ENCODE data around the gene CBX2. TPM values are rescaled to one million over a fixed set of nuclear protein-coding genes. Genes with fewer than 3 reads are reported as not detected.

Gene CBX2
- total RNA-seq, 2 donors from 2014 or later: 2.8 to 3.3 TPM

DNA sequence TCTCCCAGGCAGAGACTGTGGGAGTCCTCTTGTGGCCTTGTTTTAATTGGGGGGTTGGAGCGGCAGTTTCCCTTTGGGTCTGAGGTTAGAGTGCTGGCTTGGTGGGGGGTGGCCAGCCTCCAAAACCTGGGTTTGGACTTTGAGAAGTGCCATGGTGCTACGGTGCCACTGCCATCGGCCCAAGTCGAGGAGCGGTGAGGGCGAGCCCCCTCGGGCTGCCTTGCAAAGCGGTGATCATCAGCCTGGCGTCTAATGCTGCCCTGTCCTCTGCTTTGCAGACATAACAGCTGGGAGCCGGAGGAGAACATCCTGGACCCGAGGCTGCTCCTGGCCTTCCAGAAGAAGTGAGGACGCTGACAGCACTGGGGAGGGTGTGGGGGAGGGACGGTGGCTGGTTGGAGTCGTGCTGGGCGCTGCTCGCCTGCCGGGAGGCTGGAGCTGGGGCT is 1.2 kb downstream of the CBX2 start:
- DNase-seq (ENCODE audit: low spot score in 2 of 2) (no peak), ATAC-seq (no peak)
- H3K27ac Mint-ChIP-seq: no peak overlapping the region
- H3K36me3 Mint-ChIP-seq: peaks cover 5 to 6% of the 10 kb centered on the region in 2 donors
- no peaks in the 10 kb centered on the region for H3K9me3 Mint-ChIP-seq

DNA sequence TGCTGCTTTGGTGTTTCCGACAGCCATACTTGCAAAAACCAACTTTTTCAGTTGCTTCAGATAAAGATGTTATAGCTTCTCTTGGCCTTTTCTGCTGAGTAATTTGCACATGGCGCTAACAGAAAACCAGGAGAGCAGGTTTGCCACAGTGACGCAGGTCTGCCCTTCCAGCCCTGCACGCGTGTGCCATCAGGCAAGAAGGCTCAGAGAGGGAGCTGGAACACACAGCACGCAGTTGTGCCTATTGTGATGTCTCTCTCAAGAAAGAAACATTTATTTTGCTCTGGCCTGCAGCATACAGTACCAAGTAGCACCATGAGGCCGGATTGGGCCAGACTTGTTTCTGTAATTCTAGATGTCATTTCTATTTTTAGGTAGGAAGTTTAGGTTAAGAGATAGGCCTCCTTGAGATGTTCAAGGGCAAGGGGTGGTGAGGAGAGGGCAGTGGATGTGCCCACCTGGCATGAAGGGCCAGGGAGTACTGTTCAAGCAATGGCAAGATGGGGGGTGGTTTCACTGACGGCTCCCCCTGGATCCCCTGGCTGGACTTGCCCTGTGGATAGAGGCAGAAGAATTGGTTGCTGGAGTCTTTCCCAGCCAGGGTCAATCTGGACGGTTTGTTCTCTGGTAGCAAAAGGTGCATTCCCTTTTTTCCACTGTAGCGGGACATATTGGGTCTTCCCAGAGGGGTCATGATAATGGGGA is 1.9 kb downstream of the CBX2 start:
- Mint-ChIP-seq H3K36me3 (peaks cover 5 to 6% of the 10 kb centered on the region in 2 donors), H3K9me3 (no peaks in the 10 kb centered on the region)
- ATAC-seq: no peak

GRCh38 chr17:79781012-79781650 is 3.2 kb downstream of the CBX2 start:
- Mint-ChIP-seq H3K36me3 (peaks cover 5 to 6% of the 10 kb centered on the region in 2 donors), H3K9me3 (no peaks in the 10 kb centered on the region), H3K27ac (no peak overlapping the region)
- no peak for ATAC-seq
- DNase-seq (ENCODE audit: low spot score in 2 of 2): no peak

More for the DNA sequence above, 1.9 kb downstream of the CBX2 start:
- H3K27ac Mint-ChIP-seq: no peak overlapping the region
- DNase-seq (ENCODE audit: low spot score in 2 of 2): no peak

DNA sequence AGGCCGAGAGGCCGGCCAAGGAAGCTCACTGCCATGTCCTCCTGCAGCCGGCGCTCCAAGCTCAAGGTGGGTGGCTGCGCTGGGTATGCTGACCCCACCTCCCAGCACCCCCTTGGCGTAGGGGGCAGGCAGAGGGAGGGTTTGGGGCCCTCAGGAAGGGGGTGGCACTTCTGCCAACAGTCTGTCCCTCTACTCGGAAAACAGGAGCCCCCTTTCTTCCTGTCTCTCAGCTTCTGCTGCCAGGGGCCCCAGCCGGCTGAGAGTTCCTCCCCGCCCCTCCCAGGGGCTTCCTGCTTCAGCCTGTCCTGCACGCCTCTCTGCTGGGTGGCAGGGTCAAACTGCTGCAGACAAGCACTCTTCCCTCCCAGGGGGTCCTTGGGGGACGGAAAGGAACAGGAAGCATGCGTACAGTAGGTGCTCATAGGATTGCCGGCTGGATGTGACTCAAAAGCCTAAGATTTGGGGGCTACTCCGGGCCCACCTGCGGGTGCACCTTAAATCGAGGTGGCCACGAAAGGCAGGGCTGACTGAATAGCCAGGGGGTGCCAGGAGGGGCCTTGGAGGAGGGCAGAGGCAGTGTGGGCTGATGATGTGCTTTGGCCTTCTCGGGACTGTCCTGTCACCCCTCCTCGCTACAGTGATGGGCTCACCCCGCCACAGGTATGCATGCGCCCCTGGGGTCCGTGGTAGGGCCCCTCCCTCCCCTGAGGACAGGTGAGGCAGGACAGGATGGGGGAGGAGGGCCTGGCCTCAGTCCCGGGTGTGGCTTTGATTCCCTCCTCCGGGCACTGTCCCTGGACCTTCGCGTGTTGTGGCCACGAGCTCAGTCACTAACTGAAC is 4.0 kb downstream of the CBX2 start:
- no peak for ATAC-seq
- Mint-ChIP-seq H3K36me3 (peaks cover 5 to 6% of the 10 kb centered on the region in 2 donors), H3K27ac (no peak overlapping the region), H3K9me3 (no peaks in the 10 kb centered on the region)
- no peak for DNase-seq (ENCODE audit: low spot score in 2 of 2)

GRCh38 chr17:79783891-79784290 is 5.9 kb downstream of the CBX2 start:
- ATAC-seq: no peak
- Mint-ChIP-seq H3K36me3 (peaks cover 1 to 4% of the 10 kb centered on the region in 2 donors), H3K27ac (no peak overlapping the region), H3K9me3 (no peaks in the 10 kb centered on the region)
- no peak for DNase-seq (ENCODE audit: low spot score in 2 of 2)

DNA sequence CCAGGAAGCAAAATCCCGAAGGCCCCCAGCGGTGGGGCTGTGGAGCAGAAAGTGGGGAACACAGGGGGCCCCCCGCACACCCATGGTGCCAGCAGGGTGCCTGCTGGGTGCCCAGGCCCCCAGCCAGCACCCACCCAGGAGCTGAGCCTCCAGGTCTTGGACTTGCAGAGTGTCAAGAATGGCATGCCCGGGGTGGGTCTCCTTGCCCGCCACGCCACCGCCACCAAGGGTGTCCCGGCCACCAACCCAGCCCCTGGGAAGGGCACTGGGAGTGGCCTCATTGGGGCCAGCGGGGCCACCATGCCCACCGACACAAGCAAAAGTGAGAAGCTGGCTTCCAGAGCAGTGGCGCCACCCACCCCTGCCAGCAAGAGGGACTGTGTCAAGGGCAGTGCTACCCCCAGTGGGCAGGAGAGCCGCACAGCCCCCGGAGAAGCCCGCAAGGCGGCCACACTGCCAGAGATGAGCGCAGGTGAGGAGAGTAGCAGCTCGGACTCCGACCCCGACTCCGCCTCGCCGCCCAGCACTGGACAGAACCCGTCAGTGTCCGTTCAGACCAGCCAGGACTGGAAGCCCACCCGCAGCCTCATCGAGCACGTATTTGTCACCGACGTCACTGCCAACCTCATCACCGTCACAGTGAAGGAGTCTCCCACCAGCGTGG is 6.5 kb downstream of the CBX2 start:
- Mint-ChIP-seq H3K9me3 (no peaks in the 10 kb centered on the region), H3K36me3 (no peaks in the 10 kb centered on the region), H3K27ac (no peak overlapping the region)
- ATAC-seq (no peak), DNase-seq (ENCODE audit: low spot score in 2 of 2) (no peak)

DNA sequence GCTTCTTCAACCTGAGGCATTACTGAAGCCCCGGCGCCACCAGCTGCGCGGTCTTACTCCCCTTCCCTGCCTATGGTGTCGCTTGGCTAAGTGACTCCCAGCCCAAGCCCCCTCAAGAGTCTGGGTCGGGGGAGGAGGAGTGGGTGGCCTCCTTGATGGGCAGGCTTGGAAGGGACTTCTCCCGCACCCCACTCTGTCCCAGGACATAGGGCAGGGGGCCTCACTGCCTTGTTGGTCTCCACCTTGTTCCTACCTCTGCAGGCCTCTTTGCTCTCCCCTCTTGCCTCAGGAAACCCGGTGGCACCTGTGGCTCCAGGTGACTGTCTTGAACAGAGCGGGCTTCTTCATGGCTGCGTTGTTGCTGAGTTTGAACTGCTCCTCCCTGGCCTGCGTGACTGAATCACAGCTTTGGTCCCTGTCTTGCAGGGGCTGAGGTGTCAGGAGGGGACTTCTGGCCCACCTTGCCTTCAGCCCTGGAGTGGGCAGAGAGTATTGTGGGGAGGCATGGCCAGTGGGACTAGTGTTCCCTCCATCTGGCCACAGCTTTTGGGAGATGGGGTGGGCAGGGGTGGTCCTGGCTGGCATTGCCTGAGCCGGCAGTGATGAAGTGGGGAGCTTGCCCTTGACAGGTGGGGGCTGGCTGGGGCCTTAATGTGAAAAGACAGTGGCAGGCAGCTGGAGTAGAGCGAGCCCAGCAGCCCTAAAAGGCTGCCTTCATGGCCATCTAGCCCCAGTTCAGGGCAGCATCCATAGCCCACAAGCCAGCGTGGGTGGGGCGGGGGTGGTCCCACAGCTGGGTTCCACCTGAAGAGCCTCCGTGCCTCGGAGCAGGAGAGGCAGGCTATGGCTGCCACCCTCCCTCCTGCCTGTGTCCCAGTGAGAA is 7.3 kb downstream of the CBX2 start:
- no peaks in the 10 kb centered on the region for H3K9me3 Mint-ChIP-seq
- no peak for ATAC-seq
- no peak overlapping the region for H3K27ac Mint-ChIP-seq
- no peak for DNase-seq (ENCODE audit: low spot score in 2 of 2)
- H3K36me3 Mint-ChIP-seq: no peaks in the 10 kb centered on the region

GRCh38 chr17:79785900-79786810 is 8.2 kb downstream of the CBX2 start:
- DNase-seq (ENCODE audit: low spot score in 2 of 2): no peak
- H3K9me3 Mint-ChIP-seq: no peaks in the 10 kb centered on the region
- no peak overlapping the region for H3K27ac Mint-ChIP-seq
- ATAC-seq: no peak
- H3K36me3 Mint-ChIP-seq: no peaks in the 10 kb centered on the region

GRCh38 chr17:79786930-79787643 is 9.1 kb downstream of the CBX2 start:
- no peak overlapping the region for H3K27ac Mint-ChIP-seq
- ATAC-seq: no peak
- no peaks in the 10 kb centered on the region for H3K36me3 Mint-ChIP-seq
- H3K9me3 Mint-ChIP-seq: no peaks in the 10 kb centered on the region
- DNase-seq (ENCODE audit: low spot score in 2 of 2): no peak

GRCh38 chr17:79788455-79788854 is 10.5 kb downstream of the CBX2 start:
- no peak overlapping the region for H3K27ac Mint-ChIP-seq
- no peaks in the 10 kb centered on the region for H3K9me3 Mint-ChIP-seq
- H3K36me3 Mint-ChIP-seq: no peaks in the 10 kb centered on the region
- ATAC-seq (no peak), DNase-seq (ENCODE audit: low spot score in 2 of 2) (no peak)

DNA sequence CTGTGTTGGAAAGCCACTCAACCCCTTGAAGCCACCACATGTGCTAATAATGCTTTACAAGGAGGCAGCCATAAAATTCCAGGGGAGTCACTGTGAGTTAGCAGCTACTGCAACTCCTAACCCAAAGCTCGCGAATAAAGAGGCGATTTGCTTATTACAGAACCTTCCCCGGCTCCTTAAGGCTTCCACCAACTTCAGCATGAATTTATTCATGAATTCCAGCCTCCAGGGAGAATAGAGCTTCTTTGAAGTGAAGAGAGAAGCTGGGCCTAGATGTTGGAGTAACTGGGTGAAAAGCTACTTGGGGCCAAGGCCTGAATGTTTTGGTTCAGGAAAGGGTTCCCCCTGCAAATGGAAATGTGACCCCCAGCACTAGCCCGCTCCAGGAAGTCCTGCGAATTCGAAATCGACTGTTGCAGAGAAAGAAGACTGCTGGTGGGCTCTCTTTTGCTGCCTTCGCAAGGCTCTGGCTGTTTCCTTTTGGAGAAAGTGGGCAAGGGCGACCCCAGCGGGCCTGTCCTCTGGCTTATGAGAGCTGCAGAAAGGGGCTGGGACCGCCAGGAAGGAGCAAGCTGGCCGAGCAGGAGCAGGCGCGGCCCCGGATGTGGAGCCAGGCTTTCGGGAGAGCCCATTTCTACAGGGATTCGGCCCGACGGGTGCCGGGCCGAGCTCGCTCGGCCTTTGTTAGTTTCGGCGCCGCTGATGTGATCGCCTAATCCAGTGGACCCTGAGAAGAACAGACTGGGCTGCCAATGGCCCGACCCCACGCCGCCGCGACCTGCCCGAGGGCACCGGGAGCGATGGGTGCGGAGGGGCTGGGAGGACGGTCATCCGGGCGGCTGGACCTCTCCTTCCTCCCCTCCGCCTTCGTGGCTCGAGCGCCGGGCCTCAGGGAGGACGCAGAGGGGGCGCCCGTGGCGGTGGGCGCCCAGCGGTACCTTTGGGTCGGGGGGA is 11.3 kb downstream of the CBX2 start:
- ATAC-seq: peak in 1 of 2 donors; percentile 8
- Mint-ChIP-seq H3K36me3 (no peaks in the 10 kb centered on the region), H3K27ac (no peak overlapping the region), H3K9me3 (no peaks in the 10 kb centered on the region)
- DNase-seq (ENCODE audit: low spot score in 2 of 2): no peak

DNA sequence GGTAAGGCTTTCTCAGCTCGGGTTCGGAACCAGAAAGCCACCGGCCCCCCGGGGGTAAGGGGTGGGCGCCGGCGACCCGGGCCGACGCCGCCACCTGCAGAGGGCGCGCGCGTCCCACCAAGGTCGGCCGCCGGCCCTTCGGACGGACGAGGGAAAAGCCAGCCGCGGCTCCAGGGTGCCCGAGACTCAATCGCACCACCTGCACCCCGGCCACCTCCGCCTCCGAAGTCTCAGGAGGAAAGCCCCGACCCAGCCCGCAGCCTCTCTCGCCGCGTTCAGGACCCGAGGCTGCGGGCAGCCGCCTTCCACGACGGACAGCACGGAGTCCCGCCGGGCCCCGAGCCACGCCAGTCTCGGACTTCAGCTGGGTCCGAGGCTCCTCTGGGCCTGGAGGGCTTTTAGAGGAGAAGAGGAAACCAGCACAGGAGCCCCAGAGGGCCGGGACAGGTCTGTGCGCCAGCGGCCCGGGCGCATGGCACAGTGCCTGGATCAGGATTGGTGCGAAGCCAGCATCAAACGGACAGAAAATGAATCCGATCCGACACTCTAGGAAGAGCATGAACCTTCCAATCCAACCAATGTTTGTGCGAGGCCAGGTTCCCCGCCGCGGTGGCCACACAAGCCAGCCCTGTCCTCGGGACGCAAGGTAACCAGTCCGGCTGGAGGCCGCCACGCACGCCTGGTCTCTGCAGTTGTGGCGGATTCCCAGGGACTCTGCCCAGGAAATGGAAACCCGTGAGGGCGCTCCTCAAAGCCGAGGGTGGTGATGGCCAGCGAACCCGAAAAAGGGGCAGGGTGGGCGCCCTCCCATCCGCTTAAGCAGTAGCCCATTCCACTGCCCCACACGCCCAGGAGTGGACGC is 12.2 kb downstream of the CBX2 start:
- peak in 1 of 2 donors; percentile 59 for DNase-seq (ENCODE audit: low spot score in 2 of 2)
- ATAC-seq: peak; percentile 61 to 71

More for the DNA sequence above, 12.2 kb downstream of the CBX2 start:
- H3K9me3 Mint-ChIP-seq: no peaks in the 10 kb centered on the region
- no peaks in the 10 kb centered on the region for H3K36me3 Mint-ChIP-seq
- no peak overlapping the region for H3K27ac Mint-ChIP-seq

Measured in activated naive CD4-positive, alpha-beta T cell treated with anti-CD3 and anti-CD28 coated beads, Interleukin-2, amount 50 U/mL, for 72 hours (primary cell).